Esophagus squamous epithelium (tissue), 4 donors: Measurements from ENCODE around the gene RILPL1.

Experiments used
- POLR2A ChIP-seq, 4 donors: fragments of 450-650 bp; IDR thresholded peaks; one replicate each; pipeline ENCODE4 v1.6.1; 2017; ENCODE audit warnings: antibody characterized with exemption in 4 of 4, mild to moderate bottlenecking in 4 of 4, moderate library complexity in 3 of 4
- TF ChIP-seq, protein P1 (sequence below), 6 experiments: fragments of 450-650 bp in 4 of 6; fragments of 200-600 bp in 2 of 6; sonication (generic) in 2 of 6; IDR thresholded peaks; one replicate each; pipeline ENCODE4 v1.5.1; 2016 to 2019; ENCODE audit warnings: antibody characterized with exemption in 6 of 6, mild to moderate bottlenecking in 4 of 6, moderate library complexity in 4 of 6

DNA sequence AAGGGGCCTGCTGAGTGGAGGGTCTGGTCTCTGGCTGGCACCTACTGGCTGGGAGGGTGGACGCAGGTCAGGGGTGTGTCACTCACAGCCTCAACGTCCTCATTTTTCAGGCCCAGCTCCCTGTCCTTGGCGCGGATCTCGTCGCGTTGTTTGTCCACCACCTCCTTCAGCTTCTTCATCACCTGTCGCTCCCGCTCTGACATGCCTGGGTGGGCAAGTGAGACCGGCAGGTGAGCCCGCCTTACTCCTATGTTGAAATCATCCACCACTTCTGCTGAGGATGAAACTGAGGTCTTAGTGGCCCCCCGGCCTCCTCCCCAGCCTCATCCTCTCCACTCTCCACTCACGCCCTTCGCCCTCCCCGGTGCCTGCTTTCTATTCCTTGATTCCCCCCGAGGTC lies 34.2 kb downstream of the RILPL1 start:
- TF ChIP-seq POLR2A (IDR thresholded peaks at IDR 0.05): no peak
- TF ChIP-seq, protein P1, sequence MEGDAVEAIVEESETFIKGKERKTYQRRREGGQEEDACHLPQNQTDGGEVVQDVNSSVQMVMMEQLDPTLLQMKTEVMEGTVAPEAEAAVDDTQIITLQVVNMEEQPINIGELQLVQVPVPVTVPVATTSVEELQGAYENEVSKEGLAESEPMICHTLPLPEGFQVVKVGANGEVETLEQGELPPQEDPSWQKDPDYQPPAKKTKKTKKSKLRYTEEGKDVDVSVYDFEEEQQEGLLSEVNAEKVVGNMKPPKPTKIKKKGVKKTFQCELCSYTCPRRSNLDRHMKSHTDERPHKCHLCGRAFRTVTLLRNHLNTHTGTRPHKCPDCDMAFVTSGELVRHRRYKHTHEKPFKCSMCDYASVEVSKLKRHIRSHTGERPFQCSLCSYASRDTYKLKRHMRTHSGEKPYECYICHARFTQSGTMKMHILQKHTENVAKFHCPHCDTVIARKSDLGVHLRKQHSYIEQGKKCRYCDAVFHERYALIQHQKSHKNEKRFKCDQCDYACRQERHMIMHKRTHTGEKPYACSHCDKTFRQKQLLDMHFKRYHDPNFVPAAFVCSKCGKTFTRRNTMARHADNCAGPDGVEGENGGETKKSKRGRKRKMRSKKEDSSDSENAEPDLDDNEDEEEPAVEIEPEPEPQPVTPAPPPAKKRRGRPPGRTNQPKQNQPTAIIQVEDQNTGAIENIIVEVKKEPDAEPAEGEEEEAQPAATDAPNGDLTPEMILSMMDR (IDR thresholded peaks at IDR 0.05): no peak
